Suprapubic skin (tissue), 3 donors: Measurements from ENCODE around the gene FTSJ3.

ENCODE experiments used
- POLR2A ChIP-seq, 2 donors: fragments of 450-650 bp; IDR thresholded peaks; one replicate each; pipeline ENCODE4 v1.6.1; 2017; ENCODE audit warnings: antibody characterized with exemption in 2 of 2, mild to moderate bottlenecking in 2 of 2, moderate library complexity in 2 of 2
- TF ChIP-seq, protein P1 (sequence below), 2 donors: fragments of 200-600 bp in 1 of 2; fragments of 450-650 bp in 1 of 2; sonication (generic) in 1 of 2; IDR thresholded peaks; one replicate each; pipeline ENCODE4 v1.5.1; 2016 to 2019; ENCODE audit warnings: antibody characterized with exemption in 2 of 2, mild to moderate bottlenecking in 1 of 2, moderate library complexity in 1 of 2

DNA sequence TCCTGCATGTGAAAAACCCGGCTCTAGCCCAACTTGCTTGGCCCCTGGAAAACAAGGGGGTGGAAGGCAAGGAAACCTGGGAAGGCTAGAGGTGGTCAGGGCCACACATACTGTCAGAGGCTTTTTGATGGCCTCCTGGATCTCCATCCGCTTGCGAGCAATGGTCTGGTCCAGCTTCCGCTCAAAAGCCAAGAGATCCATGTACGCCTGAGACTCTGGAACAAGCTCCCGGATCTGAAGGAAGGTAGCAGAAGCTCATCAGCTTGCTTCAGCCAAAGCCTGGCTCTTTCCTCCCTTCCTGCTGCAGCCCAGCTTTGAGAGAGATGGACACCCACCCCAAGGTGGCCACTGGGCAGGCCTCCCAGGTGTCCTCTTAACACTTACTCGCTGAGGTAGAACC, 9.3 kb upstream of the FTSJ3 start:
- TF ChIP-seq, protein P1, sequence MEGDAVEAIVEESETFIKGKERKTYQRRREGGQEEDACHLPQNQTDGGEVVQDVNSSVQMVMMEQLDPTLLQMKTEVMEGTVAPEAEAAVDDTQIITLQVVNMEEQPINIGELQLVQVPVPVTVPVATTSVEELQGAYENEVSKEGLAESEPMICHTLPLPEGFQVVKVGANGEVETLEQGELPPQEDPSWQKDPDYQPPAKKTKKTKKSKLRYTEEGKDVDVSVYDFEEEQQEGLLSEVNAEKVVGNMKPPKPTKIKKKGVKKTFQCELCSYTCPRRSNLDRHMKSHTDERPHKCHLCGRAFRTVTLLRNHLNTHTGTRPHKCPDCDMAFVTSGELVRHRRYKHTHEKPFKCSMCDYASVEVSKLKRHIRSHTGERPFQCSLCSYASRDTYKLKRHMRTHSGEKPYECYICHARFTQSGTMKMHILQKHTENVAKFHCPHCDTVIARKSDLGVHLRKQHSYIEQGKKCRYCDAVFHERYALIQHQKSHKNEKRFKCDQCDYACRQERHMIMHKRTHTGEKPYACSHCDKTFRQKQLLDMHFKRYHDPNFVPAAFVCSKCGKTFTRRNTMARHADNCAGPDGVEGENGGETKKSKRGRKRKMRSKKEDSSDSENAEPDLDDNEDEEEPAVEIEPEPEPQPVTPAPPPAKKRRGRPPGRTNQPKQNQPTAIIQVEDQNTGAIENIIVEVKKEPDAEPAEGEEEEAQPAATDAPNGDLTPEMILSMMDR (IDR thresholded peaks at IDR 0.05) = no peak
- TF ChIP-seq POLR2A (IDR thresholded peaks at IDR 0.05) = no peak
